Uterus (tissue), 4 donors: ENCODE results near the gene ITPRIPL1. TPM values are rescaled to one million over a fixed set of nuclear protein-coding genes. Genes with fewer than 3 reads are reported as not detected.
A peak's percentile ranks its signal among the peaks of the same experiment; 100 is the strongest.

Source experiments
- DNase-seq, 2 donors: peaks; one replicate each; pipeline ENCODE4 v3.0.0-alpha.2; 2019 to 2020
- H3K27ac ChIP-seq, 2 donors: fragments of 200-600 bp; sonication (generic); 1 replicate in 1 of 2; 2 replicates in 1 of 2; pipeline ENCODE4 v1.5.1; 2016 to 2018
- H3K27me3 ChIP-seq, 2 donors: fragments of 200-600 bp; sonication (generic); one replicate each; pipeline ENCODE4 v1.5.1; 2018 to 2019; ENCODE audit warnings: control low read depth in 1 of 2
- H3K36me3 ChIP-seq, 2 donors: fragments of 200-600 bp; sonication (generic); one replicate each; pipeline ENCODE4 v1.5.1; 2019; ENCODE audit warnings: control low read depth in 1 of 2
- H3K4me1 ChIP-seq, 2 donors: fragments of 200-600 bp; sonication (generic); one replicate each; pipeline ENCODE4 v1.5.1; 2018 to 2019; ENCODE audit warnings: control low read depth in 1 of 2
- H3K4me3 ChIP-seq, 2 donors: fragments of 200-600 bp; sonication (generic); 1 replicate in 1 of 2; 2 replicates in 1 of 2; pipeline ENCODE4 v1.5.1; 2018 to 2019; ENCODE audit warnings: mild to moderate bottlenecking in 1 of 2
- H3K9me3 ChIP-seq, 2 donors: fragments of 200-600 bp; sonication (generic); one replicate each; pipeline ENCODE4 v1.5.1; 2019; ENCODE audit warnings: control low read depth in 1 of 2
- POLR2A ChIP-seq, 2 donors: fragments of 450-650 bp; IDR thresholded peaks; one replicate each; pipeline ENCODE4 v1.6.1; 2016; ENCODE audit warnings: antibody characterized with exemption in 2 of 2, mild to moderate bottlenecking in 1 of 2, moderate library complexity in 1 of 2
- intact Hi-C: fragments of 100-400 bp; cut with DNase I; formaldehyde crosslinking; loops from one replicate; pipeline ENCODE4 v1.15.1; 2023; ENCODE audit warnings: low total_unique reads
- total RNA-seq, 4 donors: library from RNA; depleted of rRNA in 3 of 4; stranded (reverse); fragments of >200 nt in 3 of 4; gene quantifications; one replicate each; pipeline versions ENCODE4 v1.1.0 to v1.2.4, GENCODE V29; 2014 to 2023
- TF ChIP-seq, protein P1 (sequence below), 4 experiments: fragments of 200-600 bp in 2 of 4; fragments of 450-650 bp in 2 of 4; sonication (generic) in 2 of 4; IDR thresholded peaks; one replicate each; pipeline ENCODE4 v1.5.1; 2016 to 2019; ENCODE audit warnings: antibody characterized with exemption in 4 of 4, mild to moderate bottlenecking in 2 of 4, moderate library complexity in 1 of 4
- donor health status: DM: yes; HTN: yes; CAD: no.

ITPRIPL1 gene
- total RNA-seq, 4 donors from 2014 or later = 1.5 to 14.1 (median 7.3) TPM; not detected in 1

DNA sequence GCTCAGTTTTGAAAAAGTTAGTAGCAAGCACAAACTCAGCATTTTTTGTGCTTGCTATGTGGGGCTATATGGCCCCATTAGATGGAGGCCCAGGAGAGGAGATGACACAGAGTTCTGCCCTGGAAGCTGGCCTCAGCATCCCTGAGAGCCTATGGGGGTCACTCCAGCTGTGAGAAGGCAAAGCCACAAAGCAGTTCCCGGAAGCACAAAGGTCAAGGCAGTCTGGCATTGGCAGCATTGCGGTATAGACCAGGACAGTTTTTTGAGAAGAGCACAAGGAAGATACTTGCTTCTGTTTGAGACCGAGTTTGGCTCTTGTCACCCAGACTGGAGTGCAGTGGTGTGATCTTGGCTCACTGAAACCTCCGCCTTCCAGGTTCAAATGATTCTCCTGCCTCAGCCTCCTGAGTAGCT is 7.5 kb upstream of the ITPRIPL1 start:
- H3K27me3 ChIP-seq = peaks cover 0 to 12% of the 10 kb centered on the region in 2 donors
- no peaks in the 10 kb centered on the region for H3K9me3 ChIP-seq
- no peaks in the 10 kb centered on the region for H3K36me3 ChIP-seq
- H3K27ac ChIP-seq = no peak overlapping the region
- DNase-seq = no peak
- H3K4me3 ChIP-seq = no peak overlapping the region
- H3K4me1 ChIP-seq = no peaks in the 10 kb centered on the region
- TF ChIP-seq, protein P1, sequence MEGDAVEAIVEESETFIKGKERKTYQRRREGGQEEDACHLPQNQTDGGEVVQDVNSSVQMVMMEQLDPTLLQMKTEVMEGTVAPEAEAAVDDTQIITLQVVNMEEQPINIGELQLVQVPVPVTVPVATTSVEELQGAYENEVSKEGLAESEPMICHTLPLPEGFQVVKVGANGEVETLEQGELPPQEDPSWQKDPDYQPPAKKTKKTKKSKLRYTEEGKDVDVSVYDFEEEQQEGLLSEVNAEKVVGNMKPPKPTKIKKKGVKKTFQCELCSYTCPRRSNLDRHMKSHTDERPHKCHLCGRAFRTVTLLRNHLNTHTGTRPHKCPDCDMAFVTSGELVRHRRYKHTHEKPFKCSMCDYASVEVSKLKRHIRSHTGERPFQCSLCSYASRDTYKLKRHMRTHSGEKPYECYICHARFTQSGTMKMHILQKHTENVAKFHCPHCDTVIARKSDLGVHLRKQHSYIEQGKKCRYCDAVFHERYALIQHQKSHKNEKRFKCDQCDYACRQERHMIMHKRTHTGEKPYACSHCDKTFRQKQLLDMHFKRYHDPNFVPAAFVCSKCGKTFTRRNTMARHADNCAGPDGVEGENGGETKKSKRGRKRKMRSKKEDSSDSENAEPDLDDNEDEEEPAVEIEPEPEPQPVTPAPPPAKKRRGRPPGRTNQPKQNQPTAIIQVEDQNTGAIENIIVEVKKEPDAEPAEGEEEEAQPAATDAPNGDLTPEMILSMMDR (IDR thresholded peaks at IDR 0.05) = no peak
- TF ChIP-seq POLR2A (IDR thresholded peaks at IDR 0.05) = no peak
- intact Hi-C loops = no loop called here

DNA sequence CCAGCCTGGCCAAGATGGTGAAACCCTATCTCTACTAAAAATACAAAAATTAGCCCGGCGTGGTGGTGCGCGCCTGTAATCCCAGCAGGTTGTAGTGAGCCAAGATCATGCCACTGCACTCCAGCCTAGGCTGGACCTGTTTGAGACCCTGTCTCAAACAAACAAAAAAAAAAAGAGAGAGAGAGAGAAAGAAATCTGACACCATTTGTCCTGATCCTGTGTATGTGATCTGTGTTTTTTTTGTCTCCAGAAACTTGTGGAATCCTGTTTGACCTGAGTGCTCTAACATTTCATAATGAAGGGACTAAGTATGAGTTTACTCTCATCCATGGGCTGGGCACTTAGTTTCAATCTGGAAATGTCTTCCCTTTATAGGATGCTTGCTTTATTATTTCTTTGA is 6.4 kb upstream of the ITPRIPL1 start:
- H3K4me1 ChIP-seq = no peaks in the 10 kb centered on the region
- no peak for DNase-seq
- peaks cover 0 to 12% of the 10 kb centered on the region in 2 donors for H3K27me3 ChIP-seq
- TF ChIP-seq, protein P1 (IDR thresholded peaks at IDR 0.05) = no peak
- no peak for TF ChIP-seq POLR2A (IDR thresholded peaks at IDR 0.05)
- H3K9me3 ChIP-seq = no peaks in the 10 kb centered on the region
- H3K36me3 ChIP-seq = no peaks in the 10 kb centered on the region
- intact Hi-C loops = no loop called here
- no peak overlapping the region for H3K27ac ChIP-seq
- H3K4me3 ChIP-seq = no peak overlapping the region

DNA sequence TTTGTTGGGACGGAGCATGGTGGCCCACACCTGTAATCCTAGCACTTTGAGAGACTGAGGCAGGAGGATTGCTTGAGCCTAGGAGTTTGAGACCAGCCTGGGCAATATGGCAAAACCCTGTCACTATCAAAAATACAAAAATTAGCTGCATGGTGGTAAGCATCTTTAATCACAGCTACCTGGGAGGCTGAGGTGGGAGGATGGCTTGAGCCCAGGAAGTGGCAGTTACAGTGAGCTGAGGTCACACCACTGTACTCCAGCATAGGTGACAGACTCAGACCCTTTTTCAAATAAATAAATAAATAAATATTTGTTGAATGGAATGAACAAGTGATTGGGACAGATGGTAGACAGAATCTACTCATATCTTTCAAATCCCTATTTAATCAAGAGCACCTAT is 5.7 kb upstream of the ITPRIPL1 start:
- Histone ChIP-seq H3K36me3 (no peaks in the 10 kb centered on the region), H3K4me3 (no peak overlapping the region), H3K27me3 (peaks cover 0 to 12% of the 10 kb centered on the region in 2 donors), H3K9me3 (no peaks in the 10 kb centered on the region), H3K4me1 (no peaks in the 10 kb centered on the region), H3K27ac (no peak overlapping the region)
- no peak for DNase-seq
- TF ChIP-seq POLR2A (IDR thresholded peaks at IDR 0.05) = no peak
- TF ChIP-seq, protein P1 (IDR thresholded peaks at IDR 0.05) = no peak
- intact Hi-C loops = no loop called here

DNA sequence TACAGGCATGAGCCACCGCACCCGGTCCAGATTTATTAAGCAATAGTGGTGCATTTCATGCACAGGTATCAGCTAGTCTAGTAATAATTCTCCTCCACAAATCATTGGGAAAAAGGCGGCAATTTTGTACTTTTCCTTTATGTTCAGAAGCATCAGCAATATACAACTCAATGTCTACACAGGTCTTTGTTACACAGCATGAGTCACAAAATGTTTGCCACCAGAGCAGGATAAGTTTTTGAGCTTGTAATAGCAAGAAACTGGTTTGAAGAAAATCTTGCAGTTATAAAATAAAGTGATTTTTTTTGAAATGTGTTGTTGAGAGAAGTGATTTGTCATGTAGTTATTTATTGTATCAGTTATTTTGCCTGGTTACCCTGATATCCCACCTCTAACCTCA is 4.8 kb upstream of the ITPRIPL1 start:
- Histone ChIP-seq H3K4me3 (no peak overlapping the region), H3K4me1 (no peaks in the 10 kb centered on the region), H3K36me3 (no peaks in the 10 kb centered on the region), H3K27me3 (peaks cover 0 to 15% of the 10 kb centered on the region in 2 donors), H3K9me3 (no peaks in the 10 kb centered on the region), H3K27ac (no peak overlapping the region)
- DNase-seq = no peak
- TF ChIP-seq, protein P1 (IDR thresholded peaks at IDR 0.05) = no peak
- no peak for TF ChIP-seq POLR2A (IDR thresholded peaks at IDR 0.05)
- intact Hi-C loops = no loop called here

DNA sequence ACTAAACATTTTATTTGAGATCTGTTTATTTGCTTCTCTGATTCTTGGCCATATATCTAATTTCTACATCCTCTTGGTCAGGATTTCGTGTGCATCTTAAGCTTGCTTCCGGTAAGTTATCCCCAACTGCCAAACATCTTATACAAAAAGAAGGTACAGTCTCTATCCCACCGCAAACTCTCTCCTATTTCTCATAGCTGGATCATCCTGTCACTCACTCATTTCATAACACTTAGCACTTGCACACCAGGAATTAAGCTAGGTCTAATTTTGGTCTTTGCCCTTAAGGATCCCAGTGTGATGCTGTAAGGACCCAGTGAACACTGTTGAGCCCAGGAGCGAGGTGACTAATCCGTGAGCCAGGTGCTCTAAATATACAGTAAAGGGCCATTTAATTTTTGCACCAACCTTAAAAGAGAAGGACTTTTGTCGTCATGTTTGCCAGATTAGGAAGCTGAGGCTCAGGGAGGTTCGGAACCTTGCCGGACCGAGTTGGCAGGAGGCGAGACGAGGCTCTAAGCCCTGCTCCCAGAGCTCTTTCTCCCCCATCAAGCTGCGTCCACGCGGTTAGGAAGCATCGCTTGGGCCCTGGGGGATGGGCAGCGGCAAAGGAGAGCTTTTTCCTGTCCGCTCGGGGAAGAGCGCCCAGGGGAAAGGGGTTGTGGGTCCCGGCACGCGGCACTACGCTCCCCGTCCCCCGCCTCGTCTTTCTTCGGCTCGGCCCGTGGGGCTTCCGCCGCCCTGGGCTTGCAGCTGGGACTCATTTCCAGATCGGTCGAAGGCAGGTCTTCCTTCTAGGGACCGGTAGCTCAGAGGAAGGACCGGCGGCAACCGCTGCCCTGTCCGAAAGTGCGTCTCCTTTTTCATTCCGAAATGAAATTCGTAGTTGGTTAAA is 4.1 kb upstream of the ITPRIPL1 start:
- Histone ChIP-seq H3K27ac (peak overlapping the region; percentile 16 to 31), H3K36me3 (no peaks in the 10 kb centered on the region), H3K9me3 (no peaks in the 10 kb centered on the region), H3K4me3 (peak overlapping the region; percentile 28 to 44), H3K27me3 (peaks cover under 1 to 15% of the 10 kb centered on the region in 2 donors), H3K4me1 (no peaks in the 10 kb centered on the region)
- no peak for DNase-seq
- intact Hi-C loops = no loop called here
- TF ChIP-seq POLR2A (IDR thresholded peaks at IDR 0.05) = no peak
- TF ChIP-seq, protein P1 (IDR thresholded peaks at IDR 0.05) = no peak
